GM12872 (cell line): Measurements from ENCODE around the gene SIL1.

Source experiments
- CTCF ChIP-seq: IDR thresholded peaks from 3 replicates; pipeline ENCODE4 v1.5.1; 2011; ENCODE audit warnings: low read depth, mild to moderate bottlenecking, low read length, moderate library complexity; ENCODE audit not compliant: insufficient read depth

Gene SIL1

GRCh38 chr5:138937392-138938387 is 260.5 kb downstream of the SIL1 start:
- TF ChIP-seq CTCF = no peak

- no peak for TF ChIP-seq CTCF
These were observed 261.2 kb downstream of the SIL1 start for GRCh38 chr5:138936968-138937345.

GRCh38 chr5:138936225-138936967 is 261.8 kb downstream of the SIL1 start:
- TF ChIP-seq CTCF = no peak

GRCh38 chr5:138935466-138935865 is 262.7 kb downstream of the SIL1 start:
- TF ChIP-seq CTCF = no peak

GRCh38 chr5:138934971-138935370 is 263.2 kb downstream of the SIL1 start:
- no peak for TF ChIP-seq CTCF

- no peak for TF ChIP-seq CTCF
These were observed 264.5 kb downstream of the SIL1 start for GRCh38 chr5:138933522-138934290.

GRCh38 chr5:138932171-138932810 is 265.9 kb downstream of the SIL1 start:
- peak; percentile 28; the same call in 2 of the 3 replicates for TF ChIP-seq CTCF
